GM18867 (cell line): ENCODE measurements around the gene MCFD2.

Experiments used
- ATAC-seq: cut with Tn5 transposase; IDR thresholded peaks from one replicate; pipeline ENCODE4 v1.9.1; 2021; ENCODE audit warnings: mild to moderate bottlenecking, moderate library complexity; ENCODE audit not compliant: unreplicated experiment

The MCFD2 gene

GRCh38 chr2:46852598-46852997 lies 63.0 kb downstream of the MCFD2 start:
- ATAC-seq: no peak

- ATAC-seq: no peak
These were observed 63.5 kb downstream of the MCFD2 start for GRCh38 chr2:46852124-46852523.
